Measurements from ENCODE around the gene HES5.
"Not testable (repeated sequence)": the region's sequence is repeated elsewhere in the genome, so short reads cannot be mapped to it uniquely, and the experiment has no call there.

Gene HES5

GRCh38 chr1:2560299-2561073 is 30.4 kb upstream of the HES5 start:
- no peak for DNase-seq

GRCh38 chr1:2559509-2560298 is 29.6 kb upstream of the HES5 start:
- DNase-seq, result no peak

GRCh38 chr1:2558861-2559260 is 28.8 kb upstream of the HES5 start:
- no peak for DNase-seq

GRCh38 chr1:2558420-2558819 is 28.4 kb upstream of the HES5 start:
- DNase-seq, result no peak

GRCh38 chr1:2557482-2558400 is 27.7 kb upstream of the HES5 start:
- no peak for DNase-seq

GRCh38 chr1:2556678-2557481 is 26.8 kb upstream of the HES5 start:
- DNase-seq, result no peak

- DNase-seq, result no peak
Measured at GRCh38 chr1:2556277-2556677, 26.2 kb upstream of the HES5 start, which contains the start of gene TNFRSF14. Gene TNFRSF14, plus strand, starts transcription at chr1:2556371. Its CDS starts 294 bp downstream, at chr1:2556665.

- peak; percentile 39 for DNase-seq
Measured at GRCh38 chr1:2555634-2556276, 25.7 kb upstream of the HES5 start.

GRCh38 chr1:2554621-2555387 is 24.7 kb upstream of the HES5 start:
- peak; percentile 59 for DNase-seq

- DNase-seq, result no peak
Measured at GRCh38 chr1:2553871-2554620, 24.0 kb upstream of the HES5 start.

GRCh38 chr1:2553076-2553475 is 23.0 kb upstream of the HES5 start:
- not testable (repeated sequence) for DNase-seq

- no peak for DNase-seq
Measured at GRCh38 chr1:2552189-2552588, 22.1 kb upstream of the HES5 start.

- DNase-seq, result not testable (repeated sequence)
Measured at GRCh38 chr1:2551544-2551943, 21.5 kb upstream of the HES5 start.

GRCh38 chr1:2550309-2550861 is 20.3 kb upstream of the HES5 start:
- not testable (repeated sequence) for DNase-seq

GRCh38 chr1:2549367-2550029 is 19.4 kb upstream of the HES5 start:
- DNase-seq, result not testable (repeated sequence)

GRCh38 chr1:2548068-2548589 is 18.1 kb upstream of the HES5 start:
- peak; percentile 66 for DNase-seq

GRCh38 chr1:2547210-2548067 is 17.4 kb upstream of the HES5 start:
- no peak for DNase-seq

Measured in NCI-H2171 (cell line).